Breast epithelium (tissue), 3 donors: Measurements from ENCODE around the gene IFT172.

Experiments used
- CTCF ChIP-seq, 3 donors: fragments of 450-650 bp; IDR thresholded peaks; one replicate each; pipeline ENCODE4 v1.5.1; 2016 to 2017; ENCODE audit warnings: antibody characterized with exemption in 3 of 3, mild to moderate bottlenecking in 3 of 3, moderate library complexity in 3 of 3
- POLR2A ChIP-seq: fragments of 450-650 bp; IDR thresholded peaks from one replicate; pipeline ENCODE4 v1.6.1; 2016; ENCODE audit warnings: antibody characterized with exemption, mild to moderate bottlenecking, moderate library complexity
- POLR2AphosphoS5 ChIP-seq, 3 donors: sonication (generic); formaldehyde crosslinking; IDR thresholded peaks; one replicate each; pipeline ENCODE4 v1.6.1; 2017; ENCODE audit warnings: antibody characterized with exemption in 3 of 3

GRCh38 chr2:27501042-27501441, 11.5 kb upstream of the IFT172 start:
- no peak for TF ChIP-seq CTCF (IDR thresholded peaks at IDR 0.05)
- no peak for TF ChIP-seq POLR2AphosphoS5 (IDR thresholded peaks at IDR 0.05)
- TF ChIP-seq POLR2A = no peak
